Smooth muscle cell (in vitro differentiated cells): ENCODE data around the gene TULP4. TPM values are rescaled to one million over a fixed set of nuclear protein-coding genes. Genes with fewer than 3 reads are reported as not detected.
"Not testable (repeated sequence)": the region's sequence is repeated elsewhere in the genome, so short reads cannot be mapped to it uniquely, and the experiment has no call there.

ENCODE experiments used
- DNase-seq: peaks from one replicate; lab custom pipeline; 2025; ENCODE audit not compliant: unreplicated experiment; lab: John Stamatoyannopoulos, UW
- H2AFZ ChIP-seq: fragments of 200-600 bp; sonication (generic); 2 replicates; pipeline ENCODE4 v1.6.0; 2016; ENCODE audit warnings: antibody characterized with exemption, low read depth, mild to moderate bottlenecking
- H3F3A ChIP-seq: fragments of 200-600 bp; sonication (generic); 2 replicates; pipeline ENCODE4 v1.6.0; 2017; ENCODE audit warnings: antibody characterized with exemption, low read depth
- H3K27ac ChIP-seq: fragments of 200-600 bp; sonication (generic); 2 replicates; pipeline ENCODE4 v1.5.1; 2016; ENCODE audit warnings: low read depth, mild to moderate bottlenecking
- H3K27me3 ChIP-seq: fragments of 200-600 bp; sonication (generic); 2 replicates; pipeline ENCODE4 v1.6.1; 2016; ENCODE audit warnings: low read depth, mild to moderate bottlenecking
- H3K36me3 ChIP-seq: fragments of 200-600 bp; sonication (generic); 2 replicates; pipeline ENCODE4 v1.5.1; 2016; ENCODE audit warnings: low read depth
- H3K4me1 ChIP-seq: fragments of 200-600 bp; sonication (generic); 2 replicates; pipeline ENCODE4 v1.5.1; 2016; ENCODE audit warnings: low read depth
- H3K4me2 ChIP-seq: fragments of 200-600 bp; sonication (generic); 2 replicates; pipeline ENCODE4 v1.6.0; 2016; ENCODE audit warnings: mild to moderate bottlenecking
- H3K4me3 ChIP-seq: fragments of 200-600 bp; sonication (generic); 2 replicates; pipeline ENCODE4 v1.5.1; 2016; ENCODE audit warnings: mild to moderate bottlenecking
- H3K79me2 ChIP-seq: fragments of 200-600 bp; sonication (generic); 2 replicates; pipeline ENCODE4 v1.6.0; 2016; ENCODE audit warnings: low read depth, mild to moderate bottlenecking
- H3K9ac ChIP-seq: fragments of 200-600 bp; sonication (generic); 2 replicates; pipeline ENCODE4 v1.6.0; 2016; ENCODE audit warnings: low read depth
- H3K9me3 ChIP-seq: fragments of 200-600 bp; sonication (generic); replicated peaks from 2 replicates; pipeline ENCODE4 v1.5.1; 2016; ENCODE audit warnings: low read depth
- H4K20me1 ChIP-seq: fragments of 200-600 bp; sonication (generic); 2 replicates; pipeline ENCODE4 v1.6.0; 2016; ENCODE audit warnings: low read depth
- WGBS: methylation state at CpG from one replicate; pipeline ENCODE4 v1.1.7; 2016; ENCODE audit warnings: low lambda C conversion rate; 5-methylcytosine and 5-hydroxymethylcytosine counted together
- polyA plus RNA-seq: library from polyadenylated mRNA; unstranded; fragments of >200 nt; fragmentation: Nextera tagmentation; extraction: Ambion mirVana; gene quantifications from 2 replicates; pipeline ENCODE4 v1.2.1, GENCODE V29; 2016
- total RNA-seq: library from RNA; depleted of rRNA; stranded (reverse); fragments of >200 nt; gene quantifications from 2 replicates; pipeline ENCODE4 v1.2.3, GENCODE V29; 2014
- TF ChIP-seq, protein P1 (sequence below): fragments of 200-600 bp; sonication (generic); IDR thresholded peaks from 2 replicates; pipeline ENCODE4 v1.5.1; 2017; ENCODE audit warnings: borderline replicate concordance, mild to moderate bottlenecking, antibody characterized with exemption; ENCODE audit not compliant: insufficient read depth, poor library complexity, severe bottlenecking

TULP4 gene
- total and polyA plus RNA-seq, 2 experiments from 2014 or later, result 16.1 to 85.0 TPM

DNA sequence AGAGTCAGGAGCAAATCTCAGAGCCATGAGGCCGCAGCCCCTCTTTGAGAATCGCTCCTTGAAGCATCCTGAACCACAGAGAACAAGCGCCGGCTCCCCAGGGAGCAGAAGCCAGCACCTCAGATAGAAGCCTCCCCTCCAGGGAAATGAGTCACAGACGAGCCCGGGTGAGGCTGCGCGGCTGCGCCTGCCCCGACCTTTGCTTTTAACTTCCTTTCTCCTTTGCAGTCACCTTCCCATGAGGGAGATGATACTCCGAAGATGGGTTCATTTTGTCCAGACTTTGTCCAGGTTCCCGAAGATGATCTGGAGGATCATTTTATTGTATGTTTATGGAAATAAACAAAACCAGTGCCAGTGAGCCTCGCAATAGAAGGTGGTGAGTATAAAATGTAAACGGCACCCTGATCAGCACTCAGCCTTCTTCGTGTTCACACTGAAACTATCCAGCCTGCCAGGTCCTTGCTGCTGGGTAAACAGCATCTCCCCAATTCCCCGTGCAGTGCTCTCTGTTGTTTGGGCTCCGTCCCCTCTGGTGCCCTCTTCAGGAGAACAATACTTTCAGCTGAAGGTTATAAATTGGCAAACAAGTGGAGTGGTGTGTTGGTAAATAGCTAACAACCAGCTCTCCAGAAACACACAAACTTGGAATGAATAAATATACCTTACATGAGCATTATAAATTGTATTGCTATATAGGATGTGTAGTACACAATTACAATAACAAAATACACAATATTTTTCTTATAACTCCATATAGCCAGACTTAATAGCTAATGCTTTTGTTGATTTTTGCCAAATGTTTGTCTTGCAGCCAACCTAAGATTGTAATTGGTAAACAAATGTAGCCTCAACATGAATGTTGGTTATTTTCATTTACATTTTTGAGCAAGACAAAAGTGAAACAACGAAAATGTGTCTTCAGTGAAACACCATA, 206.2 kb downstream of the TULP4 start:
- Histone ChIP-seq H3K36me3 (no peaks in the 10 kb centered on the region), H3K4me1 (peaks cover 6% of the 10 kb centered on the region), H3K79me2 (no peaks in the 10 kb centered on the region), H3K27ac (peak overlapping the region; percentile 8), H3K9me3 (no peaks in the 10 kb centered on the region), H3K4me2 (peak overlapping the region; percentile 85), H3K27me3 (no peaks in the 10 kb centered on the region), H4K20me1 (no peaks in the 10 kb centered on the region), H3K9ac (peak overlapping the region; percentile 12), H3F3A (no peaks in the 10 kb centered on the region), H3K4me3 (peak overlapping the region; percentile 44), H2AFZ (peak overlapping the region; percentile 58)
- DNase-seq, result no peak
- 11% methylated on average over 18 of the region's 18 CpGs for WGBS
- TF ChIP-seq, protein P1, sequence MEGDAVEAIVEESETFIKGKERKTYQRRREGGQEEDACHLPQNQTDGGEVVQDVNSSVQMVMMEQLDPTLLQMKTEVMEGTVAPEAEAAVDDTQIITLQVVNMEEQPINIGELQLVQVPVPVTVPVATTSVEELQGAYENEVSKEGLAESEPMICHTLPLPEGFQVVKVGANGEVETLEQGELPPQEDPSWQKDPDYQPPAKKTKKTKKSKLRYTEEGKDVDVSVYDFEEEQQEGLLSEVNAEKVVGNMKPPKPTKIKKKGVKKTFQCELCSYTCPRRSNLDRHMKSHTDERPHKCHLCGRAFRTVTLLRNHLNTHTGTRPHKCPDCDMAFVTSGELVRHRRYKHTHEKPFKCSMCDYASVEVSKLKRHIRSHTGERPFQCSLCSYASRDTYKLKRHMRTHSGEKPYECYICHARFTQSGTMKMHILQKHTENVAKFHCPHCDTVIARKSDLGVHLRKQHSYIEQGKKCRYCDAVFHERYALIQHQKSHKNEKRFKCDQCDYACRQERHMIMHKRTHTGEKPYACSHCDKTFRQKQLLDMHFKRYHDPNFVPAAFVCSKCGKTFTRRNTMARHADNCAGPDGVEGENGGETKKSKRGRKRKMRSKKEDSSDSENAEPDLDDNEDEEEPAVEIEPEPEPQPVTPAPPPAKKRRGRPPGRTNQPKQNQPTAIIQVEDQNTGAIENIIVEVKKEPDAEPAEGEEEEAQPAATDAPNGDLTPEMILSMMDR, result peak; percentile 52

DNA sequence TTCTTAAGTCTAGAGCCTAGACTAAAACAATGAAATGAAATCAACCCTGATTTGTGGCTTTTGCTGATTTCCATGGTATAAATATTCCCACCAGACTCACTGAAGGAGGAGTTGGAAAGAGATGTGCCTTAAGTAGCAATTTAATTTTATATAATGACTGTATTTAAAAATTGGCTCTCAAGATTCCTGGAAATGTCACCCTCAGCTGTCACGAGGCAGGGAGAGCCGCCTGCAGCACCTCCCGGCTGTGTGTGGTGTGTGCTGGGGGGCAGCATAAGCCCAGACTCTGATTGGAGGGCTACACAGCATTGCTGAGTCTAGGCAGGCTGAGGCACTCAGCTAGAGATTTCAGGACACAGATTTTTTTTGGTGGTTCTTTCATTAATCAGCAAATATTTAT, 207.0 kb downstream of the TULP4 start:
- Histone ChIP-seq H3K4me1 (peaks cover 6% of the 10 kb centered on the region), H3K4me2 (no peak overlapping the region), H3K27ac (no peak overlapping the region), H3F3A (no peaks in the 10 kb centered on the region), H3K27me3 (no peaks in the 10 kb centered on the region), H3K9ac (no peak overlapping the region), H3K36me3 (no peaks in the 10 kb centered on the region), H3K79me2 (no peaks in the 10 kb centered on the region), H4K20me1 (no peaks in the 10 kb centered on the region), H3K9me3 (no peaks in the 10 kb centered on the region), H3K4me3 (no peak overlapping the region), H2AFZ (no peak overlapping the region)
- TF ChIP-seq, protein P1, result no peak
- DNase-seq, result no peak
- WGBS, result 77% methylated on average over 3 of the region's 3 CpGs

DNA sequence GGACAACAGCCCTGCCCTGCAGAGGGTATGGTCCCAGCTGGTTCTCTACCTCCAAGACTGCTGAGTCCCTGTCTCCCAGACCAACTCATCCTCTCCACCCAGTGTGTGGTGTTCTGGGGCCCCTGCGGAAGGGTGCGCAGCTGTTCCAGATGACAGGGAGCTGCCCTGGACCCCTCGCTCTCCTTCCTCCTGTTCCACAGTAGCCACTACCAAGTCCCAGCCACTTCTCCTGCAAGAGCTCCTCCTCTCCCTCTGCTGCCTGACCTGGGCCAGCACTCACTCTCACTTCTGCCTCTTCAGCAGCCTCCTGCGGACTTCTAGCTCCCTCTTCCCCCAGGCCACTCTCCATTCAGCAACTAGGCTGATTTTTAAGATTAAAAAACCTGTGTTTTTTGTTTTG, 207.5 kb downstream of the TULP4 start:
- Histone ChIP-seq H3K79me2 (no peaks in the 10 kb centered on the region), H3K4me3 (no peak overlapping the region), H3K9ac (no peak overlapping the region), H3K9me3 (no peaks in the 10 kb centered on the region), H4K20me1 (no peaks in the 10 kb centered on the region), H3K27me3 (no peaks in the 10 kb centered on the region), H3K4me2 (no peak overlapping the region), H3F3A (no peaks in the 10 kb centered on the region), H3K4me1 (peaks cover 6% of the 10 kb centered on the region), H3K36me3 (no peaks in the 10 kb centered on the region), H3K27ac (no peak overlapping the region), H2AFZ (no peak overlapping the region)
- TF ChIP-seq, protein P1, result no peak
- no peak for DNase-seq
- 72% methylated on average over 4 of the region's 4 CpGs for WGBS

DNA sequence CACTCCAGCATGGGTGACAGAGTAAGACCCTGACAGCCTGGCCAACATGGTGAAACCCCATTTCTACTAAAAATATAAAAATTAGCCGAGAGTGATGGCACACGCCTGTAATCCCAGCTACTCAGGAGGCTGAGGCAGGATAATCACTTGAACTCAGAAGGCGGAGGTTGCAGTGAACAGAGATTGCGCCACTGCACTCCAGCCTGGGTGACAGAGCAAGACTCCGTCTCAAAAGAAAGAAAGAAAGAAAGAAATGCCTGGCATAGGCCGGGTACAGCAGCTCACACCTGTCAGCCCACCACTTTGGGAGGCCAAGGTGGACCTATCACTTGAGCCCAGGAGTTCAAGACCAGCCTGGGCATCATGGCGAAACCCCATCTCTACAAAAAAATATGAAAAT, 208.7 kb downstream of the TULP4 start:
- H3K36me3 ChIP-seq, H3K27me3 ChIP-seq, H3K27ac ChIP-seq, H3K79me2 ChIP-seq, H2AFZ ChIP-seq, H3K4me2 ChIP-seq, H3K4me3 ChIP-seq, H4K20me1 ChIP-seq, H3K9ac ChIP-seq, DNase-seq, H3K9me3 ChIP-seq, H3F3A ChIP-seq, H3K4me1 ChIP-seq: not testable (repeated sequence)
- WGBS, result 93% methylated on average over 7 of the region's 7 CpGs
